ENCODE results near the gene LEMD1.

- TF ChIP-seq CTCF (IDR thresholded peaks at IDR 0.05) (no peak), POLR2A (IDR thresholded peaks at IDR 0.05) (no peak)
These were observed 23.2 kb upstream of the LEMD1 start for GRCh38 chr1:205444931-205445645.
